NCI-H69 (cell line): ENCODE data around the gene ZNF292.
"Not testable (repeated sequence)": the region's sequence is repeated elsewhere in the genome, so short reads cannot be mapped to it uniquely, and the experiment has no call there.

Experiments used
- DNase-seq: peaks from one replicate; lab custom pipeline; 2025; lab: John Stamatoyannopoulos, UW

ZNF292 gene

DNA sequence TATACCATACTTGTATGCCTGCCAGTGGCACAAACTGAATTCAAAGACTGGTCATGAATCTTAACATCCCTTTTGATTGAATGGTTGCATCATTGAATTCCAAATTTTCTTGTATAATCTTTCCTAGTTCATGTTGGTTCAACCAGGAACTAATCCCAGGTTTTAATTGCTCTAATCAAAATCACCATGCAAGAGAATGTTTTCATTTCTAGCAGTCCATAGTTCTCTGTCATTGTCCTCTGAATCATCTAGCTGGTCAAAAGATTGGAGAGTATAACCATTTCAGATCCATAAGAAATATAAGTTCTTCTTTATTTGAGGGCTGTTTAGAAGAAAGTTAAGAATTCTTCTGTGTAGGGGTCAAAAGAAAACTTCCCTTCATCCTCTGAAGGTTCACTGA is 57.2 kb downstream of the ZNF292 start:
- DNase-seq, result no peak

DNA sequence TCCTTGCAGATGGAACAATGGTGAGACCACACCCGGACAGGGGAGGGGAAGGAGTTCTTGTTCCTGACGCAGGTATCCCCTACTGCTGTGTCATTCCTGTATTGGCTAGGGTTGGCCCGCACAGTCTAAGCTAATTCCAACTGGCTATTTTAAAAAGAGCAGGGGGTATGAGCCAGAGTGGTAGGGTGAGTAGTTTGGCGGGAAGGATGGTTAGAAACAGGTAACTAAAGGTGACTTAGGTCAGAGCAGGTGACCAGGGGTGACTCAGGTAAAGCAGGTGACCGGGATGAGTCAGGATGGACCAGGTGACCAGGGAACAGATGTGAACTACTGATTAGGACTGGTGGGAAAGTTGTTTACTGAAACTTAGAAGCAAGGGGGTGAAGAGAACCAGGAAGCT is 58.0 kb downstream of the ZNF292 start:
- peak; percentile 10 for DNase-seq

DNA sequence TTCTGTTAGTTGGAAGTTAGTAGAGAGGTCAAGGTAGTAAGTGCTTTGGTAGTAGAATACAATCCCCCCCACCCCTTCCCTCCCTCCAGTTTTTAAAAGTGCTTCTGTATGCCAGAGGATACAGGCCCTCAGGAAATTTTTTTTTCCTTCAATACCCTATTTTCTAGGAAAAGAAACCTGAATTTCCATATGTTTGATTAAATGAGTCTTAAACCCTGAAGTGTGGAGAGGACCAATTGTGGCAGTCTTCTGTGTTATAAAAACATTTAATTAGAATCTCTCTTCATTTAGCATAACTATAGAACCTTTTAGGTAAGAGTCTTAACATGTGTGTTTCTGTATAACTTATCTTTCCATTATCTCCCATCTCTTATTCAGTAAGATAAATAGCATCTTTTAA is 59.5 kb downstream of the ZNF292 start:
- no peak for DNase-seq

DNA sequence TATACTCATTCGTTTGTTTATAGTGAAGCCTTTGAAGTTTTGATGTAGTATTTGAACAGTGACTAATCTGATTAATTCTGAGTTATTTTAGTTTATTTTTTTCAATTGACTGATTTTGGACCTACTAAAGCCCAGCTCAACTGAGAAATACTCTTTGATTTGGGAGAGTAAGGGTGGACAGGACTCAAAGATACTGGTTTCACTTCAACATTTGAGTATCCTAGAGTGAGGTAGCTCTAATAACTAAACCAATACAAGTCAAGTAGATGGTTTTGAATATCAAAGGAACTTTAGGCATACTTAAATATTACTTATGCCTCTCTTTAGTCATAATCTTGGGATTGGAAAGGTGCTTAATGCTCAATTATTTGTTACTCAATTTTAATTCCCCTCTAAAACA is 65.6 kb downstream of the ZNF292 start:
- no peak for DNase-seq

DNA sequence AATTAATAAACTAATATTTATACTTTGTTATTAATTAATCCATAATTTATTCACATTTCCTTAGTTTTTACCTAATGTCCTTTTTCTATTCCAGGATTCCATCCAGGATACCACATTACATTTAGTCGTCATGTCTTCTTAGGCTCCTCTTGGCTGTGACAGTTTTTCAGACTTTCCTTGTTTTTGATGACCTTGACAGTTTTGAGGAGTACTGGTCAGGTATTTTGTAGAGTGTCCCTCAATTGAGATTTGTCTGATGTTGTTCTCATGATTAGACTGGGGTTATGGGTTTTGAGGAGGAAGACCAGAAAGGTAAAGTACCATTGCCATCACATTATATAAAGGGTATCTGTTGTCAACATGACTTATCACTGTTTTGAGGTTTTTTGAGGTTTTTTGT is 67.3 kb downstream of the ZNF292 start:
- no peak for DNase-seq

DNA sequence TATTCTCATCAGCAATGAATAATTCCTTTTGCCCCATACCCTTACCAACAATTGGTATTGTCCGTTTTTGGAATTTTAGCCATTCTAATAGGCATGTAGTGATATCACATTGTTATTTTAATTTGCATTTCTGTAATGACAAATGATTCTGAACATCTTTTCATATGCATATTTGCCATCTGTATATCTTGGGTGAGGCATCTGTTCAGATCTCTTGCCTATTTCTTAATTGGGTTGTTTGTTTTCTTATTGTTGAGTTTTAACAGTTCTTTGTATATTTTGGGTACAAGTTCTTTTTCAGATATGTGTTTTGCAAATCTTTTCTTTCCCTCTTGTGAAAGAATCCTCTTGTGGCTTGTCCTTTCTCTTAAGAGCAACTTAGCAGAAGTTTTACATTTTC is 69.6 kb downstream of the ZNF292 start:
- DNase-seq, result no peak

DNA sequence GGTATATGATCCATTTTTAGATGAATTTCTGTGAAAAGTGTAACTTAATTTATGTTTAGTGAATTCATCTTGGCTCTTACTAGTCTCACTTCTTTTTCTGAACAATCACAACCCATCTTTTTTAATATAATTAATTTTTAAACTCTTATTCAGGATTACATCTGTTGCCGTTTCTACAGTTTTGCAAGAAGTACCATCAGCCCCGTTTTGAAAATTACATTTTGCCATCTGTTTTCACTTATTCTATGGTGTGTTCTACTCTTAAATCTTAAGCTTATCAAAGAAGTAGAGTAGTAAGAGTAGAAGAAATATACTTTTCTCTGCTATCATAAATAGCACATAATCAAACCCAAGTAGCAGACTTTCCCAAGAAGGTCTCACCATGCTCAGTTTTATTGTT is 70.1 kb downstream of the ZNF292 start:
- no peak for DNase-seq

DNA sequence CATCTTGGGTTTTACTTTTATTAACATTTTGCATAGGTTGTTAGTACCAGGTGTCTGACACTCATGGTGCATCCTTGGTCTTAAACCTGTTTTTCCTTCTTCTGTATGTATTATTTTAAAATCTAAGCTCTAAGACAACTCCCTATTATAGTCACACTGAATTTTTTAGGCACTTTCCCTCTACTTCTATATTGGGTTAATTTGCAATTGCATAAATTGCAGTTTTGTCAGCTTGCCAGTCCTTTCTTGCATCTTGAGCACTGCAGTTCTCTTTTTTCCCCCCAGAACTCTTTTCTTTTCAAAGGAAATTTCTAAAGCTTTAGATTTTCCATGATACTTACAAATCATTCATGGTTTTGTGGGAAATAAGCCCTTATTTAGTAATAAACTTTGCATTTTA is 70.6 kb downstream of the ZNF292 start:
- DNase-seq, result no peak

DNA sequence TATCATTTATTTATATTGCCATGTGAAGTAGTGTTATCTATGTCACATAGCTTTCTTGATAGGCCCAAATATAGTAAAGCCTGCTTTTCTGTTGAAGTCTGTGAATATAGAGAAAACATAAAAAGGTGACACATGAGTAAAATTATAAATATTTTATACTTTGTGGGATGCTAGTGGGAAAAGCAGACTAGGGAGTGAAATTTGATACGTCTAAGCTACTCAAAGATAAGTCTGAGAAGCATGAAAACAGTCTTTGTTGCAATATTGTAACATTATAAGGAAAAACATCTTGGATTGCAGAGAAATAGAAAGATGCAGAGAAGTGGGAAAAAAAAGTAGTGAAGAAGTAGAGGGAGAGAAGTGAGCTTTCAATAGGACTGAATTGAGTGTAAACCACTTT is 75.4 kb downstream of the ZNF292 start:
- no peak for DNase-seq

DNA sequence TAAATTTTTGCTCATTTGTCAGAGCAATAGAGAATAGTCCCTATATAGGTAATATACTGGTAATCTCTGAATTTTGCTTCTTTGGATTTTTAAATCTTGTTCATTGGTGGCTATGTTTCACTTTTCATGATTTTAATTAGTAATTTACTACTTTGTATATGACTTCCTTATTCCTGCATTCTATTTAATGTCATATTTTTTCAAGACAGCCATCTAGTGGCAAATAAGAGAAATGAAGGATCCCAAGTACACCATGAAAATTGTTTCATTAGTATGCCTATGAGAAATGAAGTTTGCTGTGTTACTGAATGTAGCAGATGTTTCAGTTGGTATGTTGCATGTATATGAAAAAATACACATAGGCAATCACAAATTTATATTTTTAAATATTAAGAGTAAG is 82.4 kb downstream of the ZNF292 start:
- peak; percentile 52 for DNase-seq

DNA sequence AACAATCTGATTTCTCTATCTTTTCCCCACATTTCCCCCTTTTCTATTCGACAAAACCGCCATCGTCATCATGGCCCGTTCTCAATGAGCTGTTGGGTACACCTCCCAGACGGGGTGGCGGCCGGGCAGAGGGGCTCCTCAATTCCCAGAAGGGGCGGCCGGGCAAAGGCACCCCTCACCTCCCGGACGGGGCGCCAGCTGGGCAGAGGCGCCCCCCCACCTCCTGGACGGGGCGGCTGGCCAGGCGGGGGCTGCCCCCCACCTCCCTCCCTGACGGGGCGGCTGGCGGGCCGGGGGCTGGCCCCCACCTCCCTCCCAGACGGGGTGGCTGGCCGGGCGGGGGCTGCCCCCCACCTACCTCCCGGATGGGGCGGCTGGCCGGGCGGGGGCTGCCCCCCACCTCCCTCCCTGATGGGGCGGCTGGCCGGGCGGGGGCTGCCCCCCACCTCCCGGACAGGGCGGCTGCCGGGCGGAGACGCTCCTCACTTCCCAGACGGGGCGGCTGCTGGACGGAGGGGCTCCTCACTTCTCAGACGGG is 83.8 kb downstream of the ZNF292 start:
- not testable (repeated sequence) for DNase-seq

DNA sequence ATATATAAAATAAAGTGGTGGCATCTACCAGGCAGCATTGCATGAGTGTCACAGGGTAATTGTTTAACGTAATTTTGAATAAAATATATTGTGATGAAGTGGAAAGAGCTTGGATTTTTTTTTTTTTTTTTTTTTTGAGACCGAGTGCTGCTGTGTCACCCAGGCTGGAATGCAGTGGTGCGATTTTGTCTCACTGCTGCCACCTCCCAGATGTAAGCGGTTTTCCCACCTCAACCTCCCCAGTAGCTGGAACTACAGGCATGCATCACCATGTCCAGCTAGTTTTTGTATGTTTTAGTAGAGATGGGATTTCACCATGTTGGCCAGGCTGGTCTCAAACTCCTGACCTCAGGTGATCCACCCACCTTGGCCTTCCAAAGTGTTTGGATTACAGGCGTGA is 85.9 kb downstream of the ZNF292 start:
- DNase-seq, result no peak

DNA sequence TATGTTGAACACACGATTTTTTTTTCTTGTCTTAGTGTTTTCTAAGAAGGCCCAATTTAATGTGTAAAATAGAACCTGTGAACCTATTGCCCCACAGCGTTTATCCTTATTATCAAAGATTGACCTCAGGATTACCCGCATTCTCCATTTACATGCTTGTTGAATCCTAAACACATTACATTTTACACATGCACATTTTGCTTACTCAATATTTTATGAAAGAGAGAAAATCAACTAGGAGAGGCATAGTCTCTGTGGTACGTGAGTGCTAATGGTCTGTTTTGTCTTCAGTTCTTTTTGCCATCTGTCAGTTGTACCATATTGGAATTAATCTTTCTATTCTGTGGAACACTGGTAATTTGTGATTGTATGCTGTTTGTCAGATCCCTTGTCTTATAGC is 86.9 kb downstream of the ZNF292 start:
- no peak for DNase-seq

DNA sequence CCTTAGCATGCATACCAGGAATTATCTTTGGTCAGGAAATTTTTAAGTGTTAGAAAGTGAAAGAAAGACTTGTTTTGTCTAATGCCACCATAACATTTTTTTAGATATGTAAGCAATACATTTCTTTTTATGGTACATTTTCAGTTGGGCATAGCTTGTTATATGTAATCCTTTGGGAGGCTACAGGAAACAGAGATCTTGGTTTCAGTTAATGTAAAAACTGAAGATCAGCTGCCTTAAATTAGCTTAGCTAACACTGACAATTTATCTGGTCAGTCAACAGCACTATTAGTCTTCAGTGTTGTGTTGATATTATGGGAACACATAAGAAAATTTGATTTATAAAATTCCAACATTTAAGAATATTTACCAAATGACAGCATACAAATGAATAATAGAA is 88.4 kb downstream of the ZNF292 start:
- no peak for DNase-seq

DNA sequence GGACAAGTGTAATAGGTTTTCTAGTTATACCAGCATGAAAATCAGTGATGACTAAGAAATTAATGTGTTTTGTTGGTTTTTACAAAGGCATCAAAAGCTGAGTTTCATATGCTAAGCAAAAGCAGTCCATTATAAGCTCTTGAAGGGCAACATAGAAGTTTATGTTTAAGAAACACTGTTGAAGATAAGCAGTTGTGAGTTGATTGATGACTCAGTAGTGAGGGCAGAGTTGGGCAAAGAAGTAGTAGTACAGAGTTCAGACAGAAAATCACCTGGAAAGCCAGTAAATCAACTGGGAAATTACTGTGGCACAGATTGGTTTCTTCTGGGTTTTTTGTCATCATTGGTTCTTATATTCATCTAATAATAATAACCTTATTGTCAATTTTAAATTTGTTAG is 89.0 kb downstream of the ZNF292 start:
- DNase-seq, result no peak

DNA sequence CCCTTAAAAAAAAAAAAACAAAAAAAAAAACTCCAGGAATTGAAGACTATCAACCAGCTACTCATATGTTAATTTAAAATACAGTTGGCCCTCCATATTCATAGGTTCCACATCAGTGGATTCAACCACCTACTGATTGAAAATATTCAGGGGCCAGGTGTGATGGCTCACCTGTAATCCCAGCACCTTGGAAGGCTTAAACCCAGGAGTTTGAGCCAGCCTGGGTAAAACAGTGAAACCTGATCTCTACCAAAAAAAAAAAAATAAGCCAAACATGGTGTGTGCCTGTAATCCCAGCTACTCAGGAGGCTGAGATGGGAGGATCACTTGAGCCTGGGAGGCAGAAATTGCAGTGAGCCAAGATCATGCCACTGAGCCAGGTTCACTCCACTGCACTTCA is 94.7 kb downstream of the ZNF292 start:
- DNase-seq, result peak; percentile 17

DNA sequence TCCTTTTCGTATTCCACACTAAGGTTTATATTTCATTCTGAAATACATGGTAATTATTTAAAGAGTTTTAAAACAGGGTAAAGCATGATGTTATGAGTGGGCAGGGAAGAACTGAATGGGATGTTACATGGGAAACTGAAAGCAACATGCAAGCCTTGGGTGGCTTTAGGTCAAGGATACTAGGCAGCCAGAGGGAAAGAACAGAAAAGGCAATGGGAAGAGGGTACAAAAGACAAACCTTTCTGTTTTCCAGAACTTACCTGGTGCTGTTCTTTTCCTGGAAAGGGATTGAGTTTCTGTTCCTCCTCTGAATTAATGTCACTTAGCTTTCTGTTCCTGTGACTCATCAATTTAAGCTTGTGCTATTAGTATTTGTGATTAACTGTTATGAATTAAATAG is 95.9 kb downstream of the ZNF292 start:
- no peak for DNase-seq

DNA sequence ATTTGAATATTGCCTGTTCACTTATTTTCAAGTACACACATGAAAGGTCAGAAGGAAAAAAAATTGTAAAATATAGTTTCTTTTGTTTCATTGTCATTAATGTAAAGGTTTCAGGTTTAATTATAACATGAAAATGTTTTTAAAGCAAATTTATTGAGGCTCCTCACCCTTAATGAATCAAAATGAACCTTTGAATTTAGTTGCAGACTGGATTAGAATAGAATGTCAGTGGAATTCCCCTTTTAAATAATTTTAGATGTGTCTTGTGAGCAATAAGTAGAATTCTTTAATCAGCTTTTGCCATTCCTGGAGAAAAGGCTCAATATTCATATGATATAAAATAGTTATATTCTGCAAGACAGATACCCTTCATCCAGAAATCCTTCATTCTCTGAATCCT is 96.4 kb downstream of the ZNF292 start:
- DNase-seq, result no peak

DNA sequence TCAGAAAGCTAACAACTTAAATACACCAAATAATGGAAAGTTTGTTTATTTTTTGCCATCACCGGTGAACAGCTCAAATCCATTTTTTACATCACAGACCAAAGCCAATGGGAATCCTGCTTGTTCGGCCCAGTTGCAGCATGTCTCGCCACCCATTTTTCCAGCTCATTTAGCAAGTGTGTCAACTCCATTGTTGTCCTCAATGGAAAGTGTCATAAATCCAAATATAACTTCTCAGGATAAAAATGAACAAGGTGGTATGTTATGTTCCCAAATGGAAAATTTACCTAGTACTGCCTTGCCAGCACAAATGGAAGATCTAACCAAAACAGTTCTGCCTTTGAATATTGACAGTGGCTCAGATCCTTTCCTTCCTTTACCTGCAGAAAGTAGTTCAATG is 101.7 kb downstream of the ZNF292 start:
- DNase-seq, result no peak

DNA sequence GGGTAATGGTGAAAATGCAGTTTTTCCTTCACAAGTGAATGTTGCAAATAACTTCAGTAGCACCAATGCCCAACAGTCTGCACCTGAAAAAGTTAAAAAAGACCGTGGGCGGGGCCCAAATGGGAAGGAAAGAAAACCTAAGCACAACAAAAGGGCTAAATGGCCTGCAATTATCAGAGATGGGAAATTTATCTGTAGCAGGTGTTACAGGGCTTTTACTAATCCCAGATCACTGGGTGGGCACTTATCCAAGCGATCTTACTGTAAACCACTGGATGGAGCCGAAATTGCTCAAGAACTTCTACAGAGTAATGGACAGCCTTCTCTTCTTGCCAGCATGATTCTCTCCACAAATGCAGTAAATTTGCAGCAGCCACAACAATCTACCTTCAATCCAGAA is 102.2 kb downstream of the ZNF292 start:
- peak; percentile 18 for DNase-seq

DNA sequence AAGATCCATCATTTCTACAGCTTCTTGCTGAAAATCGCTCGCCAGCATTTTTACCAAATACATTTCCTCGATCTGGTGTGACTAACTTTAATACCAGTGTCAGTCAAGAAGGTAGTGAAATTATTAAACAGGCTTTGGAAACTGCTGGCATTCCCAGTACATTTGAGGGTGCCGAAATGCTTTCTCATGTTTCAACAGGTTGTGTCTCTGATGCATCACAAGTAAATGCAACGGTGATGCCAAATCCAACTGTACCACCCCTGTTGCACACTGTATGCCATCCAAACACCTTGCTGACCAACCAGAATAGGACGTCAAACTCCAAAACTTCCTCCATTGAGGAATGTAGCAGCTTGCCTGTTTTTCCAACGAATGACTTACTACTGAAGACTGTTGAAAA is 102.6 kb downstream of the ZNF292 start:
- DNase-seq, result no peak

DNA sequence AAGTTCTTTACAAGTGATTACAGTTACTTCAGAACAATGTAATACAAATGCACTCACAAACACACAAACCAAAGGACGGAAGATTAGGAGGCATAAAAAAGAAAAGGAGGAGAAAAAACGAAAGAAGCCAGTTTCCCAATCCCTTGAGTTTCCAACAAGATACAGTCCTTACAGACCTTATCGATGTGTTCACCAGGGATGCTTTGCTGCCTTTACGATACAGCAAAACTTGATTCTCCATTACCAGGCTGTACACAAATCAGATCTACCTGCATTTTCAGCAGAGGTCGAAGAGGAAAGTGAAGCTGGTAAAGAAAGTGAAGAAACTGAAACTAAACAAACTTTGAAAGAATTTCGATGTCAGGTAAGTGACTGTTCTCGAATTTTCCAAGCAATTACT is 104.4 kb downstream of the ZNF292 start:
- DNase-seq, result no peak

DNA sequence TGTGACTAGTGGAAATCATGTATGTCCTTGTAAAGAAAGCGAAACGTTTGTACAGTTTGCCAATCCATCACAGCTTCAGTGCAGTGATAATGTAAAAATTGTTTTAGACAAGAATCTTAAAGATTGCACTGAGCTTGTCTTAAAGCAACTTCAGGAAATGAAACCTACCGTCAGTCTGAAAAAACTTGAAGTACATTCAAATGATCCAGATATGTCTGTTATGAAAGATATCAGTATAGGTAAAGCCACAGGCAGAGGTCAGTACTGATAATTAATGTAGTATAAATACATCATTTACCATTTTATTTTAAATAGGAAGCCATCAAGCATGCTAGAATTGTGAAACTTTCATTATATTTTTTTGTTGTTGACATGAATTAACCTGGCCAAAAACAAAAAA is 106.2 kb downstream of the ZNF292 start:
- DNase-seq, result no peak

DNA sequence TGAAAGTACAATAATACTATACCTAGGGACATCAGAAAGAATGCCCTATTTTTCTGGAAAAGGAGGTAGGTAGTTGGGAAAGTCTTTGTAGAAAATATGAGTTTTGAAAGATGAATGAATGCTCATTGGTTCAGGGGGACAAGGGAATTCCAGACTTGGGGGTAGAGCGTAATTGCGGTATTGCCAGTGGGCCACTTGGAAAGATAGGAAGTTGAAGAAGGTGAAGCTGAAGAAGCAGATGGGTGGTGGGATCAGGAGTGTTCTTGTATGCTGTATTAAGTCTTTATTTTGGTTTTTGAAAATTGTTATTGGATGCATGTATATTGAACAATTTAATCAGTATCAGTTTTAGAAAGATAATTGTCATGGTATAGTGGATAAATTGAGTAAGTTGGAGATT is 109.1 kb downstream of the ZNF292 start:
- DNase-seq, result no peak

DNA sequence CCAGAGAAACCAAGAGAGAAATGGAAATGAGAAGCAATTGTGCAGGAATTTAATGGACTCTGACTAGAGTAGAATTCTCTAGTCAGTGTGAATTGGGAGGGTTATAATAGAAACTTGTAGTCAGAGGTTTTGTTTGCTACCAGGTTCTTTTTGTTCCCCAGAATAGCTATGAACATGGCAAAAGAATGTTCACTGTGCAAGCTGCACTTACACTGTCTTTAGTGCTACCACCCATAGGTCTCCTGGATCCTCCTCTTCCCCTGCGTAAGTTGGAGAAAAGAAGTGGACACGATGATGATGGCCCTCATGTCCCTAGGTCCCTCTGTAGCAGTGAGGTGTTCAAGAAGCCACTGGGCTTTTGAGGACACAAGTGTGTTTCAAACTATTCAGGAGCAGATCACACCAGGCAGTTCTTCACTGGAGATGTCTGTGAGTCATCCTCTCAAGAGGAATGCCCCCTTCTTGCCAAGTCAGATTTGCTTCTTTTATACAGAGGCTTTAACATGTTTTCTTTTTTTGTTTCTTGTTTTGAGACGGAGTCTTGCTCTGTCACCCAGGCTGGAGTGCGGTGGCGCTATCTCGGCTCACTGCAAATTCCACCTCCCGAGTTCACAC is 119.4 kb downstream of the ZNF292 start:
- DNase-seq, result no peak
